DOHH2 (cell line): ENCODE results near the gene NASP.

Source experiments
- CTCF ChIP-seq: fragments of 200-600 bp; sonication (generic); IDR thresholded peaks from one replicate; pipeline ENCODE4 v1.5.1; 2014; ENCODE audit warnings: antibody characterized with exemption, mild to moderate bottlenecking, low read depth, low read length; ENCODE audit not compliant: poor library complexity, severe bottlenecking
- EZH2phosphoT487 ChIP-seq: fragments of 200-600 bp; sonication (generic); IDR thresholded peaks from 2 replicates; pipeline ENCODE4 v1.6.1; 2017; ENCODE audit warnings: borderline replicate concordance, mild to moderate bottlenecking, antibody characterized with exemption, low read length, moderate library complexity, mixed read lengths

- TF ChIP-seq CTCF, result no peak
- no peak for TF ChIP-seq EZH2phosphoT487
Observed at GRCh38 chr1:45667321-45668111, 83.7 kb downstream of the NASP start.
